Vagina (tissue), 2 donors: Measurements from ENCODE around the gene EPAS1.

Source experiments
- CTCF ChIP-seq, 3 experiments: fragments of 450-650 bp in 2 of 3; fragments of 200-600 bp in 1 of 3; sonication (generic) in 1 of 3; IDR thresholded peaks; one replicate each; pipeline ENCODE4 v1.5.1; 2017 to 2019; ENCODE audit warnings: antibody characterized with exemption in 3 of 3, mild to moderate bottlenecking in 2 of 3, moderate library complexity in 2 of 3
- POLR2A ChIP-seq, 2 donors: fragments of 450-650 bp; IDR thresholded peaks; one replicate each; pipeline ENCODE4 v1.6.1; 2017; ENCODE audit warnings: antibody characterized with exemption in 2 of 2, mild to moderate bottlenecking in 2 of 2, moderate library complexity in 2 of 2
- POLR2AphosphoS5 ChIP-seq, 2 donors: sonication (generic); formaldehyde crosslinking; IDR thresholded peaks; one replicate each; pipeline ENCODE4 v1.9.0; 2017; ENCODE audit warnings: antibody characterized with exemption in 2 of 2, mild to moderate bottlenecking in 2 of 2, low read depth in 1 of 2; ENCODE audit not compliant: insufficient read depth in 1 of 2

- no peak for TF ChIP-seq CTCF (IDR thresholded peaks at IDR 0.05)
- TF ChIP-seq POLR2A (IDR thresholded peaks at IDR 0.05): no peak
- TF ChIP-seq POLR2AphosphoS5 (IDR thresholded peaks at IDR 0.05; ENCODE audit: insufficient read depth in 1 of 2, low read depth in 1 of 2): no peak
These were observed 34.0 kb downstream of the EPAS1 start for GRCh38 chr2:46331109-46331766.
